OCI-LY7 (cell line): ENCODE data around the gene NDUFS3.

Experiments
- EZH2phosphoT487 ChIP-seq: fragments of 200-600 bp; sonication (generic); IDR thresholded peaks from 2 replicates; pipeline ENCODE4 v1.6.1; 2018; ENCODE audit warnings: low read depth, borderline replicate concordance, mild to moderate bottlenecking, mixed run types, antibody characterized with exemption, low read length, moderate library complexity, mixed read lengths
- TF ChIP-seq, protein P1 (sequence below): fragments of 200-600 bp; sonication (generic); conservative IDR thresholded peaks from 2 replicates; pipeline ENCODE4 v1.5.1; 2014; ENCODE audit warnings: mild to moderate bottlenecking, antibody characterized with exemption, low read length, moderate library complexity, mixed read lengths

GRCh38 chr11:47539681-47540039 is 39.2 kb upstream of the NDUFS3 start:
- TF ChIP-seq, protein P1, sequence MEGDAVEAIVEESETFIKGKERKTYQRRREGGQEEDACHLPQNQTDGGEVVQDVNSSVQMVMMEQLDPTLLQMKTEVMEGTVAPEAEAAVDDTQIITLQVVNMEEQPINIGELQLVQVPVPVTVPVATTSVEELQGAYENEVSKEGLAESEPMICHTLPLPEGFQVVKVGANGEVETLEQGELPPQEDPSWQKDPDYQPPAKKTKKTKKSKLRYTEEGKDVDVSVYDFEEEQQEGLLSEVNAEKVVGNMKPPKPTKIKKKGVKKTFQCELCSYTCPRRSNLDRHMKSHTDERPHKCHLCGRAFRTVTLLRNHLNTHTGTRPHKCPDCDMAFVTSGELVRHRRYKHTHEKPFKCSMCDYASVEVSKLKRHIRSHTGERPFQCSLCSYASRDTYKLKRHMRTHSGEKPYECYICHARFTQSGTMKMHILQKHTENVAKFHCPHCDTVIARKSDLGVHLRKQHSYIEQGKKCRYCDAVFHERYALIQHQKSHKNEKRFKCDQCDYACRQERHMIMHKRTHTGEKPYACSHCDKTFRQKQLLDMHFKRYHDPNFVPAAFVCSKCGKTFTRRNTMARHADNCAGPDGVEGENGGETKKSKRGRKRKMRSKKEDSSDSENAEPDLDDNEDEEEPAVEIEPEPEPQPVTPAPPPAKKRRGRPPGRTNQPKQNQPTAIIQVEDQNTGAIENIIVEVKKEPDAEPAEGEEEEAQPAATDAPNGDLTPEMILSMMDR: no peak
- no peak for TF ChIP-seq EZH2phosphoT487
